Cardiac fibroblast (primary cell): Measurements from ENCODE around the gene SMAD3.
A peak's percentile ranks its signal among the peaks of the same experiment; 100 is the strongest.

Source experiments
- DNase-seq, 2 donors: peaks; one replicate each; pipeline versions ENCODE4 v3.0.0 to v3.0.0-alpha.2; 2010; ENCODE audit warnings: low read depth in 2 of 2
- H3K4me3 ChIP-seq, 2 donors: replicated peaks in 1 of 2; 1 replicate in 1 of 2; 2 replicates in 1 of 2; pipeline ENCODE4 v1.5.1; 2011; ENCODE audit warnings: low read depth in 2 of 2, low read length in 2 of 2, mild to moderate bottlenecking in 2 of 2, moderate library complexity in 1 of 2
- TF ChIP-seq, protein P1 (sequence below): IDR thresholded peaks from one replicate; pipeline ENCODE4 v1.5.1; 2011; ENCODE audit warnings: low read depth, mild to moderate bottlenecking, low read length, inconsistent platforms

SMAD3 gene

DNA sequence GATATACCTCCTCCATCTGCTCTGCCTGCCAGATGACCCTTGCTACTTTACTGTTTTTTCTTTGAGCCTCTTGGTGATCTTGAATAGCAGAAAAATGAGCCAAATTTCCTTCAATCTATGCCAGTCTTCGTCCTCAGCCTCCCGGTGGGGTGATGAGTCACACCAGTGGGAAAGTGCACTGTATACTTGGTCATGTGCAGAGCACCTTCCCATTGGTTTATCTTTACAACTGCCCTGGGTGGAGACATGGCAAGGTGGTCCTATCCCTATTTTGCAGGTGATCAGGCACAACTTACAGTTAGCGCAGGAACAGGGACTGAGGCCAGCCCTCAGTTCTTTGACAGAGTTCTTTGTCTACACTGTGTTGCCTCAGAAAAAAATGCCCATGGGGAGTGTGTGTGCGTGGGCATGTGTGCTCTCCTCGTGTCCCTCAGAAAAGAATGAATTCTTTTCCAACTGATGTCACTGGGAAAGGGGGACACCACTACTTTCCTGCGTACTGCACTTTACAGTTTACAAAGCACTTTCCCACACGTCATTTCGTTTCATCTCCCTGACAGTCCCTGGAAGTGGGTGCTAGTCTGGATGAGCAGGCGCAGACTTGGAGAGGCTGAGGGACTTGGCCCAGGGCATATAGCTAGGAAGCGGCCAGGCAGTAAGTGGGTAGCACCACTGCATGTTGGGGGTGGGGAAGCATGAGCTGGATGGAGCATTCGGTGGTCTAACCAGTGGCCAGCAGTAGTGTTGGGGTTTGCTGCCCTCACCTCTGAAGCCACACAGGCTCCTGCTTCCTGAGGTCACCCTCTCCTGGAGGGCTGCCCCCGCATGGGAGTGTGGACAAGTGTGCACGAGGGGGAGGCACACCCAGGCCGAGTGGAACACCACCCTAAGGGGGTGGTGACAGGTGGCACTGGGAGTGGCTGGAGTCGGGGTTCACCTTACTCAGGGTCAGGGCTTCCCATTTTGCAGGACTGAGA, 24.1 kb downstream of the SMAD3 start:
- TF ChIP-seq, protein P1, sequence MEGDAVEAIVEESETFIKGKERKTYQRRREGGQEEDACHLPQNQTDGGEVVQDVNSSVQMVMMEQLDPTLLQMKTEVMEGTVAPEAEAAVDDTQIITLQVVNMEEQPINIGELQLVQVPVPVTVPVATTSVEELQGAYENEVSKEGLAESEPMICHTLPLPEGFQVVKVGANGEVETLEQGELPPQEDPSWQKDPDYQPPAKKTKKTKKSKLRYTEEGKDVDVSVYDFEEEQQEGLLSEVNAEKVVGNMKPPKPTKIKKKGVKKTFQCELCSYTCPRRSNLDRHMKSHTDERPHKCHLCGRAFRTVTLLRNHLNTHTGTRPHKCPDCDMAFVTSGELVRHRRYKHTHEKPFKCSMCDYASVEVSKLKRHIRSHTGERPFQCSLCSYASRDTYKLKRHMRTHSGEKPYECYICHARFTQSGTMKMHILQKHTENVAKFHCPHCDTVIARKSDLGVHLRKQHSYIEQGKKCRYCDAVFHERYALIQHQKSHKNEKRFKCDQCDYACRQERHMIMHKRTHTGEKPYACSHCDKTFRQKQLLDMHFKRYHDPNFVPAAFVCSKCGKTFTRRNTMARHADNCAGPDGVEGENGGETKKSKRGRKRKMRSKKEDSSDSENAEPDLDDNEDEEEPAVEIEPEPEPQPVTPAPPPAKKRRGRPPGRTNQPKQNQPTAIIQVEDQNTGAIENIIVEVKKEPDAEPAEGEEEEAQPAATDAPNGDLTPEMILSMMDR: no peak
- H3K4me3 ChIP-seq: no peak overlapping the region
- DNase-seq: peak; percentile 59 to 66

DNA sequence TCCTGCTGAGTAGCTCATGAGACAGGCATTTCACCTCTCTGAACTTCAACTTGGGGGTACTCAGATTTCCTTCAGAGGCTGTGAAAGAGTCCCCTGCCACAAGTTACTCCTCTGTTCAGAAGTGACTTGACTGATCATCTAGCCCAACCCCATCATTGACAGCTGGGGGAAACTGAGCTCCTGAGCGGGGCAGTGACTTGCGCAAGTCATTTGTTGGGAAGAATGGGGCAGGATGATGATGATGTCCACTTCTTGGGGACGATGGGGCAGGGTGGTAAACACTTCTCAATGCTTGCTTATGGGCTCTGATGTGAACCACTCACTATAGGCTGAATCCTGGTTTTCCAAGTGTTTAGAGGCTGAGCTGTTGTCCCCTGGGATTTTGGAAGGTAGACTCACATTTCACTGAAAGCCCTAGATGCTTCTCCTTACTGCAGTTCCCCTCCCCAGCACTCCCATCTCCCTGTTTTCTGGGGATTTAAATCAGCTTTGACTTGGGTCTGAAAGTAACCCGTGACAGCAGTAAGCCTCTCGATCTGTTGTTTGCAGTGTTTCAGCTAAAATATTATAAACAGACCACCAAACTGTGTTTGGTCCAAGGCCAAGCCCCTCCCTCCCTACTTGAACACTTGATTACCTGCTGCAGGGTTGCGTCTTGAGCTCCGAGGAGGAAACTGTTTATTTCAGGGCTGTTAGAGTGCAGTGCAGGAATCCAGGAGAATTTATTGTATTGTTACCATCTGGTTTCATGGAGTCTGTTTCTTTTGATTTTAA, 25.1 kb downstream of the SMAD3 start:
- no peak overlapping the region for H3K4me3 ChIP-seq
- no peak for DNase-seq
- TF ChIP-seq, protein P1: no peak

DNA sequence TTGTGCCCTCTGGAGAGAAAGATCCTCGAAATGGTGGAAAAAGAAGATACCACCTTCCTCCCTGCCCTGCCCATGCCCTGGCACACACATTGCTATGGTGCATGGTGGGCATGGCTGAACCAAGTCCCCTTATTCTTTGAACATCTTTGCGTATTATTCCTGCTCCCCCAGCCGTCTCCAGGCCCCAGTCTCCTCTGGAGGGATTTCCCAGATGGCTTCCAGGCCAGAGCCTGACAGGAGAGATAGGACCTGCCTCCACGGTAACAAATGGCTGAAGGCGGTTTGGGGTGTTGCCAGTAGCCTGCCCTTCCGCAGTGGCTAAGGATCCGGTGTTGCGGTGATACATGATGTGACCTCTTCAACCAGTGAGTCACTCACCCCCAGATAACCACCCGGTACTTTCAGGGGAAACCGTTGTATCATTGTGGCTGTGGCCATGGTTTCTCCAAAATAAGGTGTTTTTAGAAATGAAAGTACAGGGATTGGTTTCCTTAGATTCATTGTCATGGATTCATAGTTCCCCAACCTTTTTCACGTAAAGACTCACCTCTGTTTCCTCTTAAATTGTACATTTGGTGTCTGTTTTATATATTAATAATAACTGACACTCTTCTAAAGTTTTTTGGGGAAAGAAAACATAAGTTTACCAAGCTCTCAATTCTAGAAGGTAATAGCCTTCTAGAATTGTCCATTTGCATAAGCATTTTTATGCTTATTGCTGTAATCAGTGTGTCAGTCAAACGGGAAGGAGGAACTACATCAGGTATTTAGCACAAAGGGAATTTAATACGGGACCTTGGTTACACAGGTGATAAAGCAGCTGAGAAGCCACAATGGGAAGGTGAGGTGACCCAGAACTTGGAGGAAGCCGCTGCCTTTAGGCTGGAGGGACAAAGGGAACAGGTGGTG, 25.9 kb downstream of the SMAD3 start:
- H3K4me3 ChIP-seq: no peak overlapping the region
- TF ChIP-seq, protein P1: no peak
- peak; percentile 87 to 93 for DNase-seq

DNA sequence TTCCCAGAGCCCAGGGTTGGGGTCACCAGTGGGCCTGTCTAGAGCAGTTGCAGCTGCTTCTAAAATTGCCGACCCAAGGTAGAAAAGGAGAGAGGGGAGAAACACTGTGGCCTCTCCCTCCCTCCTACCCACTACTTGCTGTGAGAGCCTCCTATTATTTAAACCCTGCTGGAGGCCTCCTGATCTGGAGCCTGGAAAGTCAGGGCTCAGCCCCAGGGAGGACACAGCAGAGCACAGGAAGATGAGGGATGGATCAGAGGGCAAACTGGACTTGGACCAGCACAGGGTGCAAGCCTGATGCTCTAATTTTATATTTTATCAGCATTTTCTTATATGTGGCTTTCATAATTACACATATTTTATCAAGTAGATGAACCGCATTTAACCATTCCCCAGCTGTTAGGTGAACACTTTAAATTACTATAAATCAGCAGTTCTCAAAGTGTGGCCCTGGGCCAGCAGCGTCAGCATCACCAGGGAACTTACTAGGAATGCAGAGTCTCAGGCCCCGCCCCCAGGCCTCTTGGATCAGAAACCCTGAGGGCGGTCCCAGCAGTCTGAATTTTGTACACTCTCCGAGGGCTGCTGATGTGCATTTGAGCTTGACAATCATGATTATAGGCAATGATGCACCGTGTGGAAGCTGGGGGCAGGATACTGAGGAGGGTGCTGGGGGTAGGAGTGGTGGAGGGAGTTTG, 26.7 kb downstream of the SMAD3 start:
- H3K4me3 ChIP-seq: no peak overlapping the region
- TF ChIP-seq, protein P1: no peak
- DNase-seq: no peak

DNA sequence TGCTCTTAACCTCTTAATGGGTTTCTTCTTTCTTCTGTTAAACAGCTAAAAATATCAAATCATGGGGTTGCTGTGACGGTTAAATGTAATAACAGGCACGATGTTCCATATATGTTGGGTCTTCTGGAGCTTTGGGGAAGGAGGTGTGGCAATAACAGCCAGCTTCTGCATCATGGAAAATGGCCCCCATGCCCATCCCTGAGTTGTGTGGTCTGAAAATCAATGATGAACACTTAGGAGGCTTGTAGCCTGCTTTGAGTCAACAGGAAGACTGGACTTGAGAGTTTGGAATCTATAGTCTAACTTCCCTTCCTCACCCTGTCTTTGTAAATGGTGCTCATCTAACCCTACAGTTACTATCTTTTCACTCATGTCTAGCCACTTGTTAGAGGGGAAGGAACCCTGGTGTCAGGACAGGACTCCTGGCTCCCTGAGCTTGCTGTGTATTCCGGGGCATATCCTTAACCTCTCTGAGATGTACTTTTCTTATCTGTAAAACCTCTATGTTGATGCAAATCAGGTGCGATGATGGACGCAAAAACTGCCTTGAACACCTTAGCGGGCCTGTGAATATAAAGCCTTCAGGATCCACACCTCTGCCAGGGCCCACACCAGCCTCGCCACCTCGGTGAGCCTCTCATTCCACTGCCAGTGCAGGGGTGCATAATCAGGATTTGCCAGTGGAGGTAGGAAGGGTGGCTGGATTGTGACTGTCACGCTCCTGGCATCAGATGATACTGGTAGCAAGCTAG, 27.5 kb downstream of the SMAD3 start:
- TF ChIP-seq, protein P1: no peak
- no peak for DNase-seq
- no peak overlapping the region for H3K4me3 ChIP-seq
